Measurements from ENCODE around the gene COMMD7. TPM values are rescaled to one million over a fixed set of nuclear protein-coding genes. Genes with fewer than 3 reads are reported as not detected.

Gene COMMD7
- total RNA-seq, 1 experiment from 2014 or later, result 13.2 TPM

DNA sequence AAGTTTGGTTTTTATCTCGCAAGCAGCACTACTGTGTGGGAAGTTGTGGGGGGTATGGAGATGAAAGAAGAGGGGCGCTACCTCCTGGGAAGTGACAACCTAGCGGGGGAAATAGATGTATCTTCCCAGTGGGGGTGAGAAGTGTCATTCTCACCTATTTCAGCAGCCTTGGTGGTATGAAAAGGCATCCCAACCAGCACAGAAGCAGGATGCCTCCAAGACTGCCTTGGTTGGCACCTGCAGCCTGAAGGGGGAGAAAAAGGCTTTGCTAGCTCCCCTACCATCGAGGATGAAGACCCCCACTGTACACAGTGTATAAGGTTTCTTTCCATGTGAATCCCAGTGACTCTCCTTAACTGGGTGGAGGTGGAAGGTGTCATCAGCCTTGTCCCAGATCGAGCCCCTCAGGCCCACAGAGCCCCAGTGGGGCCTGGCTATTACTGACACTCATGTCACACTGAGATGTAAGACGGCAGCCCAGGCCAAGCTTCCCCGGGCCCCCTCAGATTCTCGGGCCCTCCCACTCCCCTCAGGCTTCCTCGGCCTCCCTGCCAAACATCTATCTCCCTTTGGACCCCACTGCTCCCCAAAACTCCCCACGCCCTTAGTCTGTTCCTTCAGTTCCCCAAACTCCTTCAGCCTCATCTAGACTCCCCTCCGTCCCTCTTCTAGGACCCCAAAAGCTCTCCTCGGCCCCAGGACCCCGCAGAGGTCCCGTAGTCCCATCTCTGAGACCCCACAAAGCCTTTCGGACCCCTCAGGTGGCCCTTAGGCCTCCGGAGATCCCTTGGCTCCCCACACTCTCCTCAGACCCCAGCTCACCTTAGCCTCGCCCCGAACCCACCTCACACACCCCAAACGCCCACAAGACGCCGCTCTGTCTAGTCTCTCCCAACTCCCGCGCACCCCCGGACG, 688 bp downstream of the COMMD7 start (continued):
- no peak for TF ChIP-seq EZH2 (IDR thresholded peaks at IDR 0.05)

- Histone ChIP-seq H3K27ac (ENCODE audit: low read depth, low read length) (no peak overlapping the region), H3K9me2 (ENCODE audit: insufficient read depth) (no peaks in the 10 kb centered on the region), H3K9me3 (ENCODE audit: control insufficient read depth in 1 of 2, insufficient read depth in 1 of 2, low read depth in 1 of 2, low read length in 2 of 2) (no peaks in the 10 kb centered on the region), H3K4me3 (replicated peaks in 1 of 2; ENCODE audit: low read depth in 1 of 2, low read length in 2 of 2) (no peak overlapping the region), H2AFZ (ENCODE audit: low read depth, low read length, poor library complexity, severe bottlenecking) (no peak overlapping the region), H3K79me2 (ENCODE audit: insufficient read depth, low read length) (no peaks in the 10 kb centered on the region), H3K27me3 (ENCODE audit: insufficient read depth, low read length) (no peaks in the 10 kb centered on the region), H3K4me1 (ENCODE audit: control insufficient read depth in 1 of 2, insufficient read depth in 2 of 2, low read length in 2 of 2) (peaks cover 16 to 32% of the 10 kb centered on the region in 2 experiments), H3K36me3 (ENCODE audit: control insufficient read depth in 1 of 2, insufficient read depth in 2 of 2, low read length in 2 of 2) (no peaks in the 10 kb centered on the region), H4K20me1 (ENCODE audit: insufficient read depth) (no peaks in the 10 kb centered on the region), H3K9ac (ENCODE audit: low read length) (no peak overlapping the region), H3K4me2 (ENCODE audit: low read length) (no peak overlapping the region)
- CTCF ChIA-PET, result no interaction called here
- POLR2A ChIA-PET, result no interaction called here
- BruUV-seq (replicated peaks), result no TSS peak
- intact Hi-C loops (cut with micrococcal nuclease), result no loop called here
- DNase-seq (ENCODE audit: low read depth, low spot score) (no peak), ATAC-seq (no peak)
- RAD21 ChIA-PET (ENCODE audit: low non-redundant PET in 1 of 2, low total read pairs in 2 of 2, uncharacterized antibody in 2 of 2, unreplicated experiment in 2 of 2), result no interaction called here
- TF ChIP-seq ELF1 (IDR thresholded peaks at IDR 0.05; ENCODE audit: borderline replicate concordance, low read depth), result no peak
These were observed 2.1 kb downstream of the COMMD7 start for GRCh38 chr20:32741151-32741550.

GRCh38 chr20:32737371-32738223, 5.7 kb downstream of the COMMD7 start:
- intact Hi-C loops (cut with micrococcal nuclease), result no loop called here
- no peak overlapping the region for H2AFZ ChIP-seq (ENCODE audit: low read depth, low read length, poor library complexity, severe bottlenecking)
- no peak for ATAC-seq
- no peak overlapping the region for H3K4me3 ChIP-seq (replicated peaks in 1 of 2; ENCODE audit: low read depth in 1 of 2, low read length in 2 of 2)
- RAD21 ChIA-PET (ENCODE audit: low non-redundant PET in 1 of 2, low total read pairs in 2 of 2, uncharacterized antibody in 2 of 2, unreplicated experiment in 2 of 2), result no interaction called here
- no peaks in the 10 kb centered on the region for H3K79me2 ChIP-seq (ENCODE audit: insufficient read depth, low read length)
- TF ChIP-seq JUND (IDR thresholded peaks at IDR 0.05) (no peak), REST (IDR thresholded peaks at IDR 0.05; ENCODE audit: low read depth) (no peak)
- H3K9me2 ChIP-seq (ENCODE audit: insufficient read depth), result no peaks in the 10 kb centered on the region
- BruUV-seq (replicated peaks), result no TSS peak
- no peak overlapping the region for H3K4me2 ChIP-seq (ENCODE audit: low read length)
- POLR2A ChIA-PET, result no interaction called here
- no peak overlapping the region for H3K9ac ChIP-seq (ENCODE audit: low read length)
- DNase-seq (ENCODE audit: low read depth, low spot score), result no peak
- H3K27me3 ChIP-seq (ENCODE audit: insufficient read depth, low read length), result no peaks in the 10 kb centered on the region
- H4K20me1 ChIP-seq (ENCODE audit: insufficient read depth), result no peaks in the 10 kb centered on the region
- H3K36me3 ChIP-seq (ENCODE audit: control insufficient read depth in 1 of 2, insufficient read depth in 2 of 2, low read length in 2 of 2), result no peaks in the 10 kb centered on the region
- CTCF ChIA-PET, result no interaction called here
- peaks cover under 1 to 1% of the 10 kb centered on the region in 2 experiments; a peak in 2 of 4 replicates for H3K4me1 ChIP-seq (ENCODE audit: control insufficient read depth in 1 of 2, insufficient read depth in 2 of 2, low read length in 2 of 2)
- H3K9me3 ChIP-seq (ENCODE audit: control insufficient read depth in 1 of 2, insufficient read depth in 1 of 2, low read depth in 1 of 2, low read length in 2 of 2), result no peaks in the 10 kb centered on the region
- no peak overlapping the region for H3K27ac ChIP-seq (ENCODE audit: low read depth, low read length)

Data from HCT116 (cell line).